Measurements from ENCODE around the gene SKAP1.
"Not testable (repeated sequence)": the region's sequence is repeated elsewhere in the genome, so short reads cannot be mapped to it uniquely, and the experiment has no call there.

SKAP1 gene

GRCh38 chr17:48449335-48449734 lies 19.3 kb upstream of the SKAP1 start:
- FAIRE-seq; DNase-seq (ENCODE audit: insufficient read length, low spot score): not testable (repeated sequence)

GRCh38 chr17:48445248-48445620 lies 15.2 kb upstream of the SKAP1 start:
- FAIRE-seq, result no peak
- DNase-seq (ENCODE audit: insufficient read length, low spot score), result no peak

- FAIRE-seq, result no peak
Observed at GRCh38 chr17:48444516-48445247, 14.7 kb upstream of the SKAP1 start.

GRCh38 chr17:48443712-48444111 lies 13.7 kb upstream of the SKAP1 start:
- FAIRE-seq (no peak), DNase-seq (ENCODE audit: insufficient read length, low spot score) (no peak)

More at GRCh38 chr17:48444516-48445247, 14.7 kb upstream of the SKAP1 start:
- DNase-seq (ENCODE audit: insufficient read length, low spot score), result no peak

GRCh38 chr17:48442819-48443218 lies 12.8 kb upstream of the SKAP1 start:
- FAIRE-seq, result no peak
- DNase-seq (ENCODE audit: insufficient read length, low spot score), result no peak

DNA sequence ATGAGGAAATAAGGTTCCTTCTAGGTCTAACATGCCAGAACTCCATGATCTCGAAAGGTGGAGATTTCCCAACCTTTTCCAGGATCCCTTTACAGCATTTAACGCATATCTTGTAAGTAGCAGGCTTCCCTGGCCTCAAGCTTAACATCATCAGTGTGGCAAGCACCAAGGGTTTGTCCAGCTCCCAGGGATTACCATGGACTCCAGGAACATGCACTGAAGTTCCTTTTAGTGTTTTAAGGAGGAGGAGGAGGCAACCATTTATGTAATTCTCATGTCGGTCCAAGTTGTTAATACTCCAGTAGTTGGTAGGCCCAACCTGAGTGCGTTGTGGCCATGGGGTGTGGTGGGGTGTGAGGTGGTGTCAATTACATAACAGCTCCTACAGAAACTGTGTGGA lies 11.8 kb upstream of the SKAP1 start:
- FAIRE-seq, result no peak
- no peak for DNase-seq (ENCODE audit: insufficient read length, low spot score)

DNA sequence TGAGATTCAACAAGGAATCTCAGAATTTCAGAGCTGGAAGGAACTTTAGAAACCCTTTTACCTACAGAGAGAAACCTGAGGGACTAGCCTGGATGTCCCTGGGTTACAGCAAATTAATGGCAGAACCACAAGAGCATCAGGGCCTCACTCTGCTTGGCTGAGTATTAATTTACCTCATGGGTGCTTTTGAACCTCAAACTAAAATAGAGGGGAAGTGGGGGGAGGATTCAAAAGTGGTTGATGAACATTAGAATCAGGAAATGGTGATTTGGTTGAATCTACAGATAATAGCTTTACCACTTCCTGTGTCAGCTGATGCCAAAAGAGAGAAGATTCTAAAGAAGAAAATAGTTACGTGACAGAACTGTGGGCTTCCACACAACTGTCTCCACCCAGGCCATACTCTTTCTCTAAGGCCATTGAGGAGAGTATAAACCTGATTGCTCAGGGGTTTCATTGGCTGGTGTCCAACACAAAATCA lies 11.3 kb upstream of the SKAP1 start:
- DNase-seq (ENCODE audit: insufficient read length, low spot score) (no peak), FAIRE-seq (no peak)

DNA sequence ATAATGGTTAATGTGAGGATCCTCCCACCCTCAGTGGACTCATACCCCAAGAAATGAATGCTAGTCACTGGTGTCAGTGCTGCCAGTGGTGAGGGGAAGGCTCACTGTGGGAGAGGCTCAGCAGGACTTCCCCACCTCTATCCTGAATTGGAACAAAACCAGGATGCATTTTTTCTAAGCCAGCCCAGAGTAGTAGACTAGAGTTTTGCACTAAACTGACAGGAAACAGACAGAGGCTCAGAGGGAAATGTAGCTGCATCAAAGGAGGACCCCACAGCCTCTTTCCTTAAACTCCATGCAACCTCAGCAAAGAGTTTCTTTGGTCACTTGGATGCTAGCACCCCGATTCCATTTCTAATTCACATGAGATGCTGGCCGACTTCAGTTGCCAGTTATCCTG lies 10.7 kb upstream of the SKAP1 start:
- no peak for FAIRE-seq
- DNase-seq (ENCODE audit: insufficient read length, low spot score), result no peak

GRCh38 chr17:48439875-48440505 lies 10.0 kb upstream of the SKAP1 start:
- no peak for DNase-seq (ENCODE audit: insufficient read length, low spot score)
- FAIRE-seq, result no peak

GRCh38 chr17:48439110-48439850 lies 9.3 kb upstream of the SKAP1 start:
- DNase-seq (ENCODE audit: insufficient read length, low spot score) (no peak), FAIRE-seq (no peak)

DNA sequence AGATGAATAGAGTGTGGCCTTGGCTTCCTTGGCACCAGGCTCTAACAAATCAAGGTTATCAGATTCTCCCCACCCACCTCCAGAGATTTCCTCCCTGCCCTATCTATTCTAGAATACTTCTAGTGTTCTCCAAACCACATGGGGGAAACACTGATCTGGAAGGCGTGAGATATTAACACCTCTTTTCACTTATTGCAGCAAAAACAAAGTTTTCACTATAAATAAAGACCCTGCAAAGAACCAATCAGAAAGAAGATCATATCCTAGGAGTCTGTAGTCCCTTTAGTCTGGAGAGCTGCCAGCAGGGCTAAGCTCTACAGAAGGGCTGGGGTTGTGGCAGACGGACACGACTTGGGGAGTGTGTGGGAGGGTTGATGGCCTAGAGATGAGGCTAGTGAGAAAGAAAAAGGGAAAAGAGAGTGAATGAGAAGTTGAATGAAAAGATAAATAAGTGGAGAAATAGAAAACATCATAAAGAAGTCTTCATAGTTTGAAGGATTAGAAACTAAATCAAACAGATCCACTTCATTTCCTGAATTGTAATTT lies 8.6 kb upstream of the SKAP1 start:
- DNase-seq (ENCODE audit: insufficient read length, low spot score) (no peak), FAIRE-seq (no peak)

GRCh38 chr17:48433896-48434295 lies 3.9 kb upstream of the SKAP1 start:
- DNase-seq (ENCODE audit: insufficient read length, low spot score) (no peak), FAIRE-seq (no peak)

DNA sequence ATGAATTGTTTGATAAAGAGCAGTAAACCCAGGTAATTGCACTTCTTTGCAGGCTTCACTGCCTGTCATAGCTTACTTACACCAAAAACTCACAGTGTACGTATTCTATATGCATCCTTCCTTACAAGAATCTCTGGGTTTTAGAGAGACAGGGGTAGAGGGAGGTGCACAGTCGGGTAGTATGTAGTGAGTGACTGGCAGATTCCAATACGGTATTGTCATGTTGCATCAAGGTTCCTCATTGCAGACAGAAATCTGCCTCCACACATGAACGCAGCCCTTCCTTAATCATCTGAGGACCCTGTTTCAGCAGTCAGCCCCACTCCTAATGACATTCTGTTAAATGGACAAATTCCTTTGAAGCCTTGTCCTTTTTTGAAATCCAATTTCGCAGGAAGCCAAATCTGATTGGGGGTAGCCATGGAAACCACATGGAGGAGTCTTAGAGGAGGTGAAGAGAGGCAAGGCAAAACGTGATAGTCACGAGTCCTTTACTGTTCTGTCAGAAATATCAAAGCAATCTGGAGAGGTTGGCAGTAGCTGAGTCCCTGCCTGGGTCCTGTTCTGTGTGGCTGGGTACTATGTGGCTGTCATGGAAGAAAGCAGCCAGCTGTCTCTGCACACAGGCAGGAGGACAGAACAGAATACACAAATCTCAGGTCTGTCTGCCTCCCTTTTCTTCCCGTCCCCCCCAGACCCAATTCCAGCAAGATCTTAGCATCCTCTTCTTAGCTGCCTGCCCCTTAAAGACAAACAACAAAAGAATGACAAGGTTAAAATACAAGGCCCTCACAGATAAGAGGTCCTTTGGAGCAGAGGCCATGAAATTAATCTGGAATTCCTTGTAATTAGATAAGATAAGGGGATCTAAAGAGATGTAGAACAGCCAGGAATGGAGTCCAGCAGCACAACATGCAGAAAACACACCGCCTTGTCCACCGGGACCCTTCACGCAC lies 3.1 kb upstream of the SKAP1 start:
- peak; percentile 42 for FAIRE-seq
- DNase-seq (ENCODE audit: insufficient read length, low spot score), result no peak

GRCh38 chr17:48429156-48429555 lies 858 bp downstream of the SKAP1 start:
- no peak for DNase-seq (ENCODE audit: insufficient read length, low spot score)
- FAIRE-seq, result no peak

- FAIRE-seq, result no peak
Observed at GRCh38 chr17:48427598-48427997, 2.4 kb downstream of the SKAP1 start.

GRCh38 chr17:48426761-48427500 lies 3.1 kb downstream of the SKAP1 start:
- FAIRE-seq (no peak), DNase-seq (ENCODE audit: insufficient read length, low spot score) (no peak)

More at GRCh38 chr17:48427598-48427997, 2.4 kb downstream of the SKAP1 start:
- no peak for DNase-seq (ENCODE audit: insufficient read length, low spot score)

- no peak for FAIRE-seq
Observed at GRCh38 chr17:48426019-48426665, 3.9 kb downstream of the SKAP1 start.

DNA sequence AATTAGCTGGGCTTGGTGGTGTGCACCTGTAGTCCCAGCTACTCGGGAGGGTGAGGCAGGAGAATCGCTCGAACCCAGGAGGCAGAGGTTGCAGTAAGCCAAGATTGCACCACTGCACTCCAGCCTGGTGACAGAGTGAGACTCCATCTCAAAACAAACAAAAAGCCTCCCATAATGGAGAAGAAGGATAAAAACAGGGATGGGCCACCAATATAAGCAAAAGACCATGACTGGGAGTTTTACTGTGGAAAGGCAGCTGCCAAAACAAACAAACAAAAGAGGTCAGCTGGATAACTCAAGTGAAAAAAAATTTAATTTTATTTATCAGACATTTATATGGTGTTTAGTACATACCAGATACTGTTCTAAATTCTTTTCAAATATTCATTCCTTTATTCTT lies 8.0 kb downstream of the SKAP1 start:
- DNase-seq (ENCODE audit: insufficient read length, low spot score); FAIRE-seq: not testable (repeated sequence)

More at GRCh38 chr17:48426019-48426665, 3.9 kb downstream of the SKAP1 start:
- DNase-seq (ENCODE audit: insufficient read length, low spot score), result no peak

- no peak for DNase-seq (ENCODE audit: insufficient read length, low spot score)
- no peak for FAIRE-seq
Observed at GRCh38 chr17:48420823-48421222, 9.2 kb downstream of the SKAP1 start.

Measured in HTR-8/SVneo (cell line).